ENCODE measurements around the gene THSD7B.
"Not testable (repeated sequence)": the region's sequence is repeated elsewhere in the genome, so short reads cannot be mapped to it uniquely, and the experiment has no call there.

Gene THSD7B

DNA sequence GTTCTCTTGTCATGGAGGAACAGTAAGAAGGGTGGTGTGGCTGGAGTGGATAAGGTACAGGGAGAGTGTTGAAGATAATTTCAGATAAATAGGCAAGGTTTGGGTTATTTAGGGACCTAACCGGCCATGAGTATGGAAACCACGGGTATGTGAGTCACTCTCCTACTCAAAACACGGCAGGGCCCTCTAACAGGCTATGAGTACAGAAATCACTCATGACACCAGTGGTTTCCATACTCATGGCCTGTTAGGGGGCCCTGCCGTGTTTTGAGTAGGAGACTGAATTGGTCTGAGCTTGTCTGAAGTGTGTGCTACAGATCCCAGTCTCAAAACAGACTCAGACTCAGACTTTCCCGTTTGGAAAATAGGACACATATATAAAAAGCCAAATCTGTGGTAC is 770.6 kb downstream of the THSD7B start:
- no peak overlapping the region for H3K27ac Mint-ChIP-seq
- H3K9me3 Mint-ChIP-seq, result peaks cover 4% of the 10 kb centered on the region
- H3K27me3 Mint-ChIP-seq, result no peaks in the 10 kb centered on the region
- no peaks in the 10 kb centered on the region for H3K4me1 Mint-ChIP-seq
- CTCF ChIA-PET, result no interaction called here
- DNase-seq, result no peak
- no peak overlapping the region for H3K4me3 Mint-ChIP-seq
- H3K36me3 Mint-ChIP-seq, result no peaks in the 10 kb centered on the region

DNA sequence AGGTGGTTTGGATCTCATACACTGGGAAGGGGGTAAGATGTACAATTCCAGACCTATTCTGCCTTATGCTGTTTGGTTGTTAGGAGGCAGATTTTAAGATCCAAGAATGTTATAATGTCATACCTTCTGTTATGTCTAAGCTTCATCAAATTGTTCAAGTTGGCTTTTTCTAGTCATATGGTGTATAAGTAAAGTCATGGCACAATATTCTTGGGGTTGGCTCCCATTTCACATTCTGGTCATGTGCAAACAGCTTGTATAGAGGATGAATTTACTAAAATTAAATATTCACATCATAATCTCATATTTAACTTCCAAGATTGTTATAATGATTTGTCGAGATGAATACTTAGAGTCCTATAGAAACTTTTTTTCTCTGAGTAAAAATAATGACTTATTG is 774.0 kb downstream of the THSD7B start:
- H3K4me1 Mint-ChIP-seq, result no peaks in the 10 kb centered on the region
- DNase-seq, result no peak
- H3K27me3 Mint-ChIP-seq, result no peaks in the 10 kb centered on the region
- H3K36me3 Mint-ChIP-seq, result no peaks in the 10 kb centered on the region
- CTCF ChIA-PET, result no interaction called here
- no peak overlapping the region for H3K4me3 Mint-ChIP-seq
- peaks cover 4% of the 10 kb centered on the region for H3K9me3 Mint-ChIP-seq
- no peak overlapping the region for H3K27ac Mint-ChIP-seq

DNA sequence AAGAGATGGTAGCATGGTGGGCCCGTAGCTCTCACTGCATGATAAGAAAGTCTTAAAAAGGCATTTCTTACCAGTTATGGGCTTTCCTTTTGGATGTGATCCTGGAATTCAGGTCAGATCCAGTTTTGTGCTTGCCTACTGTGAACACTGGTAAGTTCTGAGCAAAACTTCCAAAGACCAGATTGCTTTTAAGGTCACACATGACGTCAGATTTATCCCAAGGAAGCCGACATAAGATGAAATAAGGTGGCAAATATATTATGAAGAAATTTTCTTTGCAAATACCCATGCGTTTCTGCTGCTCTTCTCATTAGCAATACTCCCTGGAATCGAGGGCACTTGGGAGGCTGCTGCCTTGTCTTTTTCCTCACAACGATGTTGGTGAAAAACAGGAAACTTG is 782.5 kb downstream of the THSD7B start:
- Mint-ChIP-seq H3K36me3 (no peaks in the 10 kb centered on the region), H3K27me3 (no peaks in the 10 kb centered on the region), H3K27ac (no peak overlapping the region), H3K9me3 (peaks cover 2% of the 10 kb centered on the region), H3K4me1 (no peaks in the 10 kb centered on the region), H3K4me3 (no peak overlapping the region)
- CTCF ChIA-PET, result no interaction called here
- no peak for DNase-seq

DNA sequence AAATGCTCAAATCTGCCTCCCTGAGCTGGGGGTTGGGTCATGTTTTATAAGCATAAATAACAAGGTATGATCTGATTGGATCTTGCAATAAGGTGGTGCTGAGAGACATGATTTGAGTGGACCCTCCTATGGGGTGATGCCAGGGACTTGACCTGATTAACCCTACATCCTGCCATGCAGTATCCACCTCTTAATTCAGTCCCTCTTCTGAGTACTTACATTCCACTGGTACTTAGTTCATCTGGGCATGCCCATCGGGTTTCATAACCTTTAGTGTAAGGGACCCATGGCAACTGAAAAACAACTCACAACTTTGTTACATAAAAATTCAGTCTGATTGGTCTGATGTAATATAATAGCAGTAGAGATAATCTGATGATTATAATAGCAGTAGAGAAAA is 801.0 kb downstream of the THSD7B start:
- Mint-ChIP-seq H3K36me3 (no peaks in the 10 kb centered on the region), H3K9me3 (peaks cover 1% of the 10 kb centered on the region), H3K4me3 (no peak overlapping the region), H3K27ac (no peak overlapping the region), H3K4me1 (no peaks in the 10 kb centered on the region), H3K27me3 (no peaks in the 10 kb centered on the region)
- DNase-seq, result no peak
- CTCF ChIA-PET, result no interaction called here

DNA sequence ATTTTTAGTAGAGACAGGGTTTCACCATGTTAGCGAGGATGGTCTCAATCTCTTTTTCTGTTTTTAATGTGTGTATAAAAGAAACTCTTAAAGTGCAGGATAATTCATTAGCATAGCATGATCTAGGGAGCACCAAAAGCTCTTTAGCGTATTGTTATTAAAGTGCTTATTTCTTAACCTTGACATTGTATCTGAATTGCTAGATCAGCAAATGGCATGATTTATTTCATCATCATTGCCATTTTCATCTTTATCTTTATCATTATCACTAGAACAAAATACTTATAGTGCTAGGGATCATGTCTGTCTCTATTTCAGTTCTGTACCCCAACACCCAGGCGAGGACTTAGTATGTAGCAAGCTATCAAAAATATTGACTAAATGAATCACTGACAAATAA is 805.1 kb downstream of the THSD7B start:
- CTCF ChIA-PET, result no interaction called here
- no peak overlapping the region for H3K4me3 Mint-ChIP-seq
- peaks cover 1% of the 10 kb centered on the region for H3K9me3 Mint-ChIP-seq
- H3K27me3 Mint-ChIP-seq, result no peaks in the 10 kb centered on the region
- no peak for DNase-seq
- no peaks in the 10 kb centered on the region for H3K4me1 Mint-ChIP-seq
- no peaks in the 10 kb centered on the region for H3K36me3 Mint-ChIP-seq
- no peak overlapping the region for H3K27ac Mint-ChIP-seq

DNA sequence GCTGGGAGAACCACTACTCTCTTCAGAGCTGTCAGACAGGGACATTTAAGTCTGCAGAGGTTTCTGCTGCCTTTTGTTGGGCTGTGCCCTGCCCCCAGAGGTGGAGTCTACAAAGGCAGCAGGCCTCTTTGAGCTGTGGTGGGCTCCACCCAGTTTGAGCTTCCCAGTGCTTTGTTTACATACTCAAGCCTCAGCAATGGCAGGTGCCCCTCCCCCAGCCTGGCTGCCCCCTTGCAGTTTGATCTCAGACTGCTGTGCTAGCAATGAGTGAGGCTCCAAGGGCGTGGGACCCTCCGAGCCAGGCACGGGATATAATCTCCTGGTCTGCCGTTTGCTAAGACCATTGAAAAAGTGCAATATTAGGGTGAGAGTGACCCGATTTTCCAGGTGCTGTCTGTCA is 822.5 kb downstream of the THSD7B start:
- H3K27me3 Mint-ChIP-seq, CTCF ChIA-PET, H3K27ac Mint-ChIP-seq, H3K4me1 Mint-ChIP-seq, H3K36me3 Mint-ChIP-seq, DNase-seq, H3K9me3 Mint-ChIP-seq, H3K4me3 Mint-ChIP-seq: not testable (repeated sequence)

DNA sequence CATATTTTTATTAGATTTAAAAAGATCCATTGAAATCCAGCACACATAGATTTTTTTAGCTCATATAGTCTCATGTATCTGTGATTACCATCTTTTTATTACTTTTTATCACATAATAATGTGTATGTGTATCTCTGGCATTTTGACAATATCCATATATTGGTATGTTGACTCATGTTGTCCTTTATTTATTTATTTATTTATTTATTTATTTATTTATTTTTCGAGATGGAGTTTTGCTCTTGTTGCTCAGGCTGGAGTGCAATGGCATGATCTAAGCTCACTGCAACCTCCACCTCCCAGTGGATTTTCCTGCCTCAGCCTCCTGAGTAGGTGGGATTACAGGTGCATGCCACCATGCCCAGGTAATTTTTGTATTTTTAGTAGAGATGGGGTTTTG is 823.2 kb downstream of the THSD7B start:
- CTCF ChIA-PET, DNase-seq, H3K27ac Mint-ChIP-seq, H3K9me3 Mint-ChIP-seq, H3K36me3 Mint-ChIP-seq, H3K27me3 Mint-ChIP-seq, H3K4me1 Mint-ChIP-seq, H3K4me3 Mint-ChIP-seq: not testable (repeated sequence)

DNA sequence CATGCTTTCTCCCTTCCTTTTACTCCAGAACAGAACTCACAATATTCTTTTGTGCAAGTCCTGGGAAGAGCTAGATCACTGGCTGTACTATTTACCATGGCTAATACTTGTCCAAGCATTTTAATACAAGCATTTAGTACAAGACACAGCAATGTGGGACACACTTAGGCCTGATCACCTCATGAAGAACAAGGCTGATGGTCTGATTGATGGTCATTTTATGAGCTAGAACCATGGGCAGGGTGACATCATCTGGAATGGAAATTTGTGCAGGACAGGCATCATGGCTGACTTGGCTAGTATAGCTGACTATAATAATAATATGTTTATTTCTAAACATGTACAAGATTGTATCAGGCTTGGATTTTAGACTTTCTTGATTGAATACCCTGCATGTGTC is 824.8 kb downstream of the THSD7B start:
- no peak for DNase-seq
- H3K4me3 Mint-ChIP-seq, result no peak overlapping the region

DNA sequence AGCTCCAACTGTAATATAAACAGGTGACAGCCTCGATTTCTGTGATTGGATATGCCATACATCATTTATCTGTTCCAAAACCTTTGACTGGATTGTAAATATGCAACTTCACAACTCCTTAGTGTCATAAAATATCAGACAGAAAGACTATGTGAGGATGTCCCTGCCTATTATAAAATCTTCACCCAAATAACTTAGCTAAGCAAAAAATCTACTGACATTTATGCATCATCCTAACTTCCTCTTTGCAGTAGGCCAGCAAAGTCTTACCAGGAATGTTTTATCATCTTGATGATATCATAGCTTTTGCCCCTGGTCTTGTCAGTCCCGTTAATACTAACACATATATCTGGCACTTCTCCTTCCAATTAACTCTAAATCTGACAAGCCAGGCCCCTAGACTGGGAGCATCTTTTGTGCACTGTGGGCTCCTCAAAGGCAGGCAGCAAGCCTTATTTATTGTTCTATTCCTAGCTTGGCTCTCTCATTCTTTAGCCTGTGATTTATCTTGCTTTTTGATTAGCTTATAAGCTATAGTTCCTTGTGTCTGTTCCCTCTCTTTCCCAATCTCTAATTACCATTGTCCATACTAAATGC is 842.5 kb downstream of the THSD7B start:
- Mint-ChIP-seq H3K4me3 (no peak overlapping the region), H3K27me3 (no peaks in the 10 kb centered on the region), H3K27ac (no peak overlapping the region), H3K36me3 (no peaks in the 10 kb centered on the region), H3K9me3 (no peaks in the 10 kb centered on the region), H3K4me1 (no peaks in the 10 kb centered on the region)
- CTCF ChIA-PET, result no interaction called here
- no peak for DNase-seq

More for the DNA sequence above, 824.8 kb downstream of the THSD7B start:
- Mint-ChIP-seq H3K4me1 (no peaks in the 10 kb centered on the region), H3K36me3 (no peaks in the 10 kb centered on the region), H3K9me3 (peaks cover 3% of the 10 kb centered on the region), H3K27ac (no peak overlapping the region), H3K27me3 (no peaks in the 10 kb centered on the region)
- CTCF ChIA-PET, result no interaction called here

DNA sequence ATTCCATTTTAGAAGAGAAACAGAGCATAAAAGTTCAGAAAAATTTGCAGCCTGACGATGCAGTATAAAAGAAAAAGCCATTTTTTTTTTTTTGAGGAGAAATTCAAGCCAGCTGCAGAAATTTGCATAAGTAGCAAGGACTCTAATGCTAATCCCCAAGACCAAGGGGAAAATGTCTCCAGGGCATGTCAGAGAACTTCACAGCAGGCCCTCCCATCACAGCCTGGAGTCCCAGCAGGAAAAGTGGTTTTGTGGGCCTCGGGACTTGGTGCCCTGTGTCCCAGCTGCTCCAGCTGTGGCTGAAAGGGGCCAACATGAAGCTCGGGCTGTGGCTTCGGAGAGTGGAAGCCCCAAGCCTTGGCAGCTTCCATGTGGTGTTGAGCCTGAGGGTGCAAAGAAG is 873.6 kb downstream of the THSD7B start:
- no peak overlapping the region for H3K27ac Mint-ChIP-seq
- H3K36me3 Mint-ChIP-seq, result no peaks in the 10 kb centered on the region
- H3K9me3 Mint-ChIP-seq, result no peaks in the 10 kb centered on the region

DNA sequence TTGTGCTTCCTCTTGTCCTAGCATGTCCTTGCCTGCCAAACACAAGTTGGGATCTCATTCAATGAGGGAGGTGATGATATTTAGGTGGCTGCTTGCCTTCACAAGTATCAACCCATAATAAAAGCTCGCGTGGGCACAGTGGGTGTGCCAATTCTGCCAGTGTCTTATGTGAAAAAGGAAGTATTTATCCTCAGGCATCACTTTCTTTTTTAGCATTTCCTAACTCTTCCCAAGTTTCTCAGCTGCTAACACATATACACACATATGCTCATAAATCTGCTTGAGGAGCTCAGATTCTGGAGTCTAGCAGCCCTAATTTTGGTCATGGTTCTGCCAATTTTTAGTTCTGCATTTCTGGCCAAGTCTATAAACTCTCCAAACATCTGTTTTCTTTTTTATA is 879.4 kb downstream of the THSD7B start:
- H3K4me3 Mint-ChIP-seq, result no peak overlapping the region
- no peaks in the 10 kb centered on the region for H3K36me3 Mint-ChIP-seq

More for the DNA sequence above, 873.6 kb downstream of the THSD7B start:
- CTCF ChIA-PET, result no interaction called here
- no peaks in the 10 kb centered on the region for H3K27me3 Mint-ChIP-seq
- H3K4me1 Mint-ChIP-seq, result no peaks in the 10 kb centered on the region
- DNase-seq, result no peak
- H3K4me3 Mint-ChIP-seq, result no peak overlapping the region

DNA sequence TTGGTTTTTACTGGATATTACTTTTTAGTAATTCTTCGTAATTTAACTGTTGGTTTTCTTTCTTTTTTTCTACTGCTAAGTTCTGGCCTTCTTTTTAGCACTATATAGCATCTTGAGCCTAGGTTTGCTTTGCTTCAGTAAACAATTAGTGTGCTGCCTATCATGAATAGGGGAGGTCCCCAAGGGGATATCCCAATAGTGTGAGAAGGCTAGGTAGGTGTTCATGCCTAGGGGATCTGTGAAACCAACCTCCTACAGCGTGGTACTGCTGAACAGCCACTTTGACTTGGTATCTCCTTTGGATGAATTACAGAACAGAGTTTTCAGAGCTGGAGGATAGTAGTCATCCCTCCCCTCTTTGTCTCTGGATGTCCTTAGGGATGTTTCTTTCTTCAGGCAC is 888.7 kb downstream of the THSD7B start:
- DNase-seq, result no peak
- H3K27ac Mint-ChIP-seq, result no peak overlapping the region
- H3K27me3 Mint-ChIP-seq, result no peaks in the 10 kb centered on the region
- H3K36me3 Mint-ChIP-seq, result no peaks in the 10 kb centered on the region
- no peaks in the 10 kb centered on the region for H3K4me1 Mint-ChIP-seq
- no peak overlapping the region for H3K4me3 Mint-ChIP-seq
- CTCF ChIA-PET, result no interaction called here
- H3K9me3 Mint-ChIP-seq, result peaks cover 5% of the 10 kb centered on the region

More for the DNA sequence above, 879.4 kb downstream of the THSD7B start:
- Mint-ChIP-seq H3K27me3 (no peaks in the 10 kb centered on the region), H3K4me1 (no peaks in the 10 kb centered on the region), H3K9me3 (no peaks in the 10 kb centered on the region), H3K27ac (no peak overlapping the region)
- CTCF ChIA-PET, result no interaction called here
- no peak for DNase-seq

DNA sequence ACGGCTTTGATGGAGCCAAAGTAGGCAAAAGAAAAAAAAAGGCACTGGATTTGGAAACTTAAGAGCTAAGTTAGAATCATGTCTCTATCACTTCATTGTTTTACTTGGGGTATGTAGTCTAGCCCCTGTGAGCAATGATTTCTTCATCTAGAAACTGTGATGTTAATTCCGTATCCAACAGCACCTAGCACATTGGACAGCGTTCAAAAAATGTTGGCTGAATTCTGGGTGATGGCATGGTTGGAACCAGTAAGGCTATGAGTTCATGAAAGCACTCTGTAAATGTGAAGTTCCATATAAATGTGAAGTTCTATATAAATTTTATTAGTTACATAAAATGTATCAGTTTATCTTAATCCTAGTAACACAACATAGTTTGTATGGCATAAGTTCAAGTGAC is 890.5 kb downstream of the THSD7B start:
- Mint-ChIP-seq H3K9me3 (peaks cover 5% of the 10 kb centered on the region), H3K27ac (no peak overlapping the region), H3K27me3 (no peaks in the 10 kb centered on the region), H3K36me3 (no peaks in the 10 kb centered on the region), H3K4me3 (no peak overlapping the region), H3K4me1 (no peaks in the 10 kb centered on the region)
- CTCF ChIA-PET, result no interaction called here
- no peak for DNase-seq

DNA sequence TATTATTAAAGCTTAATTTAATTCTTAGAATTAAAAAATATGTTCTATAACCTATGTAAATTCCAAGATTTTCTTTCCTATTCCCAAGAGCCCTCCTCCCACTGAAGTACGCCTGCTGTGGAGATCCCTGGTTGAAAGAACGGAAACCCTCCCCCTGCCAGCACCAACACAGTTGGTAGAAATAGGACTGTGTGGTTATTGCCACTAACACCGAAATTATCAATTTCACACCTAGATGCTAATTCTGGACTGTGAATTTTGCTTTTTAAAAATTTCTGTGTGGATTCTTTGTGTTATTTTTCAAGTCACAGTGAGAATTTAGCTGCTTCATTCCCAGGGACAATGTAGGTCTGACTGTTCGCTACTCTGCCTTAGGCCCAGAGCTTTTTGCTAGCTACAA is 893.1 kb downstream of the THSD7B start:
- H3K36me3 Mint-ChIP-seq, result no peaks in the 10 kb centered on the region
- no peak overlapping the region for H3K4me3 Mint-ChIP-seq
- CTCF ChIA-PET, result no interaction called here
- H3K4me1 Mint-ChIP-seq, result no peaks in the 10 kb centered on the region
- no peaks in the 10 kb centered on the region for H3K27me3 Mint-ChIP-seq
- H3K27ac Mint-ChIP-seq, result no peak overlapping the region
- DNase-seq, result no peak
- H3K9me3 Mint-ChIP-seq, result peaks cover 5% of the 10 kb centered on the region

DNA sequence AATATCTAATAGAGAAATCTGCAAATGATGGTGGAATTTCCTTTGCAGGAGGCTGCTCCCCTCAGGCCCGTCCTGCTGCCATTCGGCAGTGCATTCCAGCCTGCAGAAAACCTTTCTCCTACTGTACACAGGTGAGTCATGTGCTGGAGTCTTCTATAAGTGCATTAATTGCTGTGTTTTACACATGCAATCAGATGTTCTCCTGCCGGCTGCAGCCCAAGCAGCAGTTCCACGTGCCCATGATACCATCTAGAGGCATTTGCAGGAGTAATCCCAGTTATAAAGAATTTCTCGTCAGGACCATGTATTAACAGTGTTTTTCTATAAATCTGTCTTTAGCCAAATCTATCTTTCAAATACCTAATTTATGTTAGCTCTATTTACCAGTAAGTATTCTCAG is 894.3 kb downstream of the THSD7B start:
- Mint-ChIP-seq H3K27me3 (no peaks in the 10 kb centered on the region), H3K27ac (no peak overlapping the region), H3K4me3 (no peak overlapping the region), H3K9me3 (peaks cover 2% of the 10 kb centered on the region), H3K4me1 (no peaks in the 10 kb centered on the region), H3K36me3 (no peaks in the 10 kb centered on the region)
- no peak for DNase-seq
- CTCF ChIA-PET, result no interaction called here

DNA sequence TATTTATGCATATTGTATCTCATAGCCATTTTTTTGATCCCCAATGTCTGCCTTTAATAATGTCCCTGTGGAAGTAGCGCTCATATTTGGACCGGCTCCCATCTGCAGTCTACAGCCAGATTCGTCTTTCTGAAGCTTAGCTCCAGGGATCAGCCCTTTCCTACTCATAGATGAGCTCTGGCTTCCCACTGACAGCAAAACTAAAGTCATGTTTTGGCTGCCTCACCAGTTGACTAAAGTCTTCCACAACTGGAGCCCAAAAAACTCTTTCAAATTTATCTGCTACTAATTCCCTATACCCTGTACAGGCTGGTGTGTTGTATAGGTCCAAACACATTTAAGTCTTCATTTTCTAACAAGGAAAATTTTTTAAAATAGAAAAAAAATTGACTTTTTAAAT is 904.8 kb downstream of the THSD7B start:
- no peak overlapping the region for H3K27ac Mint-ChIP-seq
- H3K36me3 Mint-ChIP-seq, result no peaks in the 10 kb centered on the region
- CTCF ChIA-PET, result no interaction called here
- no peaks in the 10 kb centered on the region for H3K4me1 Mint-ChIP-seq
- H3K27me3 Mint-ChIP-seq, result no peaks in the 10 kb centered on the region
- no peaks in the 10 kb centered on the region for H3K9me3 Mint-ChIP-seq
- no peak overlapping the region for H3K4me3 Mint-ChIP-seq
- DNase-seq, result no peak

All from activated naive CD4-positive, alpha-beta T cell treated with anti-CD3 and anti-CD28 coated beads, Interleukin-2, amount 10 ng/mL, durations not matched to agents 7 days and 5 days (primary cell).